Stimulated activated CD4-positive, alpha-beta T cell treated with anti-CD3 and anti-CD28 coated beads, Interleukin-4, amount 100 ng/mL, for 1 hour (primary cell): ENCODE results near the gene MAPK1IP1L.
"Not testable (repeated sequence)": the region's sequence is repeated elsewhere in the genome, so short reads cannot be mapped to it uniquely, and the experiment has no call there.

Source experiments
- DNase-seq: peaks from one replicate; pipeline ENCODE4 v3.0.0-alpha.2; 2020

MAPK1IP1L gene

GRCh38 chr14:55057919-55058318 is 6.5 kb downstream of the MAPK1IP1L start:
- no peak for DNase-seq

- DNase-seq, result no peak
Observed at GRCh38 chr14:55059333-55059732, 7.9 kb downstream of the MAPK1IP1L start.

GRCh38 chr14:55062517-55063351 is 11.3 kb downstream of the MAPK1IP1L start:
- DNase-seq, result no peak

- not testable (repeated sequence) for DNase-seq
Observed at GRCh38 chr14:55064896-55065295, 13.4 kb downstream of the MAPK1IP1L start.

- no peak for DNase-seq
Observed at GRCh38 chr14:55065411-55065810, 14.0 kb downstream of the MAPK1IP1L start.

GRCh38 chr14:55066223-55066622 is 14.8 kb downstream of the MAPK1IP1L start:
- DNase-seq, result no peak

GRCh38 chr14:55070981-55071411 is 19.5 kb downstream of the MAPK1IP1L start:
- no peak for DNase-seq

- DNase-seq, result peak; percentile 6
Observed at GRCh38 chr14:55071870-55072640, 20.6 kb downstream of the MAPK1IP1L start.

- DNase-seq, result no peak
Observed at GRCh38 chr14:55073856-55074255, 22.4 kb downstream of the MAPK1IP1L start.

- DNase-seq, result no peak
Observed at GRCh38 chr14:55074662-55075061, 23.2 kb downstream of the MAPK1IP1L start.

GRCh38 chr14:55075628-55076175 is 24.3 kb downstream of the MAPK1IP1L start:
- DNase-seq, result no peak

- peak; percentile 8 for DNase-seq
Observed at GRCh38 chr14:55077170-55078151, 26.0 kb downstream of the MAPK1IP1L start.

- not testable (repeated sequence) for DNase-seq
Observed at GRCh38 chr14:55079961-55080360, 28.5 kb downstream of the MAPK1IP1L start.

GRCh38 chr14:55084401-55085059 is 33.1 kb downstream of the MAPK1IP1L start:
- no peak for DNase-seq

GRCh38 chr14:55085060-55085660 is 33.7 kb downstream of the MAPK1IP1L start:
- DNase-seq, result no peak

- DNase-seq, result no peak
Observed at GRCh38 chr14:55086938-55087337, 35.5 kb downstream of the MAPK1IP1L start.

- DNase-seq, result no peak
Observed at GRCh38 chr14:55088356-55088755, 36.9 kb downstream of the MAPK1IP1L start.

GRCh38 chr14:55092341-55092740 is 40.9 kb downstream of the MAPK1IP1L start:
- no peak for DNase-seq

GRCh38 chr14:55094292-55095157 is 43.1 kb downstream of the MAPK1IP1L start:
- no peak for DNase-seq

- DNase-seq, result peak; percentile 41
Observed at GRCh38 chr14:55097881-55098560, 46.6 kb downstream of the MAPK1IP1L start.
